GM19467 (cell line): Measurements from ENCODE around the gene SNX9.
"Not testable (repeated sequence)": the region's sequence is repeated elsewhere in the genome, so short reads cannot be mapped to it uniquely, and the experiment has no call there.

ENCODE experiments used
- ATAC-seq: cut with Tn5 transposase; IDR thresholded peaks from one replicate; pipeline ENCODE4 v1.9.1; 2021; ENCODE audit warnings: mild to moderate bottlenecking, moderate library complexity; ENCODE audit not compliant: unreplicated experiment

Gene SNX9

DNA sequence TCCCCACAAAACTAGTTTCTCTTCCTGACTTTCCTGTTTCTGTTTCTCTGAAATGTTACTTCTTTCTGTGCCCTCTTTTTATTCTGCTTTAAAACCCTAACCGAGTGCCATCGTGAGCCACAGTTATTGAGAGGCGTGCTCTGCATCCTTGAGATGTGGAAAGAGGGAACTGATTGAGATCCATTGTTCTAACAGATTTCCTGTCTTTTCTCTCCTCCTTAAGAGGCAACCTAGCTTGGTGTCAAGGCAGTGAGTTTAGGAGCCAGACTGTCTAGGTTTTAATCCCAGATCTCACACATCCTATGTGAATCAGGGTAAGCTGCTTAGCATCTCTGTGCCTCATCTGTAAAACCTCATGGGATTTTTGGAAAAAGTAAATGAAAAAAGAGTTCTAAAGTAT is 57.5 kb downstream of the SNX9 start:
- ATAC-seq, result no peak

DNA sequence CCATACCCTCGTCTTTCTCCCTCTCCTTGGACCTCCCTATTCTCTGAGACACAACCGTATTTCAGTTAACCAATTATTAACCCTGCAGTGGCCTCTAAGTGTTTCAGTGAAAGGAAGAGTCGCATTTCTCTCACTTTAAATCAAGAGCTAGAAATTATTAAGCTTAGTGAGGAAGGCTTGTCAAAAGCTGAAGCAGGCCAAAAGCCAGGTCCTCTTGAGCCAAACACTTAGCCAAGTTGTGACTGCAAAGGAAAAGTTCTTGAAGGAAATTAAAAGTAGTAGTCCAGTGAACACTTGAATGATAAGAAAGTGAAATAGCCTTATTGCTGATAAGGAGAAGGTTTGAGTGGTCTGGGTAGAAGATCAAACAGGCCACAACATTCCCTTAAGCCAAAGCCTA is 58.3 kb downstream of the SNX9 start:
- ATAC-seq, result no peak

DNA sequence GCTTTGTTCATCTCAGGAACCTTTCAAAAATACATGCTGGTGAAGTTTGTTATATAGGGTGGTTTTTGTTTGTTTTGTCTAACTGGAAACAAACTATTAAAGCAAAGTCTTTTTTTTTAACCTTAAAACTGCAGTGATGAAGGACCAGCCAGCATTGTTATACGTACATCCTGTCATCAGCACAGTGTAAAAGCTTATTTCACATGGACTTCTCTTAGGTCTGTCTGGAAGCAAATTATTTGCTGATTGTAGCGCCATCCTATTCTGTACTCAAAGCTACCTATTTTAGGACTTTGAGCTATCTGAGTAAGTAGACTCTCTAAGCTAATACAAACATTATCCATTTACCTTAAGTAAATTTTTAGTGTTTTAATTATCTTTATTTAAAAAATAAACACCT is 61.7 kb downstream of the SNX9 start:
- ATAC-seq, result no peak

DNA sequence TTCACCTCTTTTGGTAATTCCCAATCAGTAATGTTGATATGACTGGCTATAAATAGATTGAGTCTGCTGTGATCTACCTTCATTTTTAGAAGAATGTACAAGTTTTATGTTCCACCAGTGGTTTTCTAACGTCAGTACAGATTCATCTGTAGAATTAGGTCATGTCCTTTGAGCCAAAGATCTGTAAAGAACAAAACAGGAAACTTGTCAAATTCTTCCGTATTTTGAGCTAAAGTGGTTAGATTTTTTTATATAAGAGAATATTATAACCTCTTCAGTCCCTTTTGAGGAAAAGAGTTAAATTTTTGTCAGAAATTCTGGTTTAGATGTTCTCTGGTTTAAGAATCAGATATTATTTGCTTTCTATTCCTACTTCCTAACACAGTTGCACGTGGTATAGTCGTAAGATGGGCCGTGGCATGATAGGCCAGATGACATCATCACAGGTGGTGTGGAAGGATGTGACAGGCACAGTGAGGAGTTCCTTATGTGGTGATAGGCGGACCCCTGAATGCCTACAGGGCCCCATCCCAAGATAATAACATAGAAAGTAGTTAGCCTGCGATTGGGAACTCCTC is 62.3 kb downstream of the SNX9 start:
- ATAC-seq, result no peak

DNA sequence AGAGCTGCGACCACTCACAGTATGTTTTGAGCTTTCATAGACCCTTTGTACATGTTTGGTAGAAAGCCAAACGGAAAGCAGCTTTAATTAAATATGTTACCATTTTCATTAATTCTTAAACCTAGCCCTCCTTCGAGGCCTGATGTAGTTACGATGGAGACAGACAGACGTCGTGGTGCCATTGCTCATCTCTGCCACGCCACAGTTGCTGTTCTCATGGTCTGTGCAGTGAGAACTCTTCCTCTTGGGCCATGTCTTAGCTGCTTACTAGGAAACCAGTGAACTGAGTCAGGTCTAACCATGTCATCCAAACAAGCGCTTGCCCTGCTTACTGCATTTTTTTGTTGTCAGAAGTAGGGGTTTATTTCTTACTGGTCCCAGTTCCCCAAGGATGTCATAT is 62.8 kb downstream of the SNX9 start:
- ATAC-seq, result no peak

DNA sequence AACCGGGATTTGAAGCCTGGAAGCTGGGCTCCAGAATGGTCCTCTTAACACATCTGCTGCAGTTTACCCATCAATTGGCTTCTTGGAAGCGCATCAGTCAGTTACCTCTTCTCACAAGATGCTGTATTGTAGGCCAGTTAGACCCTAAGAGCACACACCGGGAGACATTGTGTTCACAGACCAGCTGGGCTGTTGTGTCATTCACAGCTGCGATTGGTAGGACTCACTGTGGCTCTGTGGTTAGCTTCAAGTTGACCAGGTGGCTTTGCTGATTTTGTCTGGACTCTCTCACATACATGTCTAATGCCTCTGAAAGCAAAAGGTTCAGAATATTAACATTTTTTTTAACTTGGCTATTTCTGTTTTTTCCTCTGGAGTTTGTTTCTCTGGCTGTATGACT is 64.8 kb downstream of the SNX9 start:
- ATAC-seq, result no peak

DNA sequence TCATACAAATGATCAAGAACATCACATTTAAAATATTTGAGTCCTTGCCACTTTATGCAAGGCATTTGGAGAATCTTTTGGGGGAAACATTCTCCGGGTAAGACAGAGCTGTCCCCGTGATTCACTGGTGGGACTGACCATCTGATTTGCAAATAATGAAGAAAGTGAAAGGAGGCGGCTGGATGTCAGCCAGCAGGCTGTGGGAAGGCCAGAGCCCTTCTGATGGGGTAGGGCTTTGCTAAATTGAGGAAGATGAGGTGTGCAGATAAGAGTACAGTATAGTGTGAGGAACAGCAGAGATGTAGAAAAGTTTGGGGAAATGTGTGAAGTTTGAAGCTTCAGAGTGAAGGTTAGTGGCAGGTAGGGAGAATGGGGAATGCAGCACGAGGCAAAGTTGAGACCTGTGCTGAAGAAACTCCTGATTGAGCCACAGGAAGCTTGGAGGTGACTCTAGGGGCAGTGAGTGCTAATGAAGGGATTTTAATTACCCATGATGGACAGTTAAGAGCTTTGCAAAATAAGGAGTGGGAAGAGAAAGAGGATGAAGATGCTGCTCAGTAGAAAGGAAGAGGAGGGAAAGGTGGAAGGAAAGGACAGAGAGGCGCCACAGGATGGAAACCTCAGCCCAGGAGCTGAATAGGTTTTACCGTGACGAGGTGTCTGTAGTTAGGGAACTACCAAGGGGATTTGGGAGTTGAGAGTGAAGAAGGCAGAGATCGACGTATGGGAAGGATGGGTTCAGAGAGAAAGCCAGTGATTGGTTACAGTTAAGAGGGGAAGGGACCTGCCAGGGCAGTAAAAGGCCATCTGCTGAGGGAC is 68.7 kb downstream of the SNX9 start:
- no peak for ATAC-seq

DNA sequence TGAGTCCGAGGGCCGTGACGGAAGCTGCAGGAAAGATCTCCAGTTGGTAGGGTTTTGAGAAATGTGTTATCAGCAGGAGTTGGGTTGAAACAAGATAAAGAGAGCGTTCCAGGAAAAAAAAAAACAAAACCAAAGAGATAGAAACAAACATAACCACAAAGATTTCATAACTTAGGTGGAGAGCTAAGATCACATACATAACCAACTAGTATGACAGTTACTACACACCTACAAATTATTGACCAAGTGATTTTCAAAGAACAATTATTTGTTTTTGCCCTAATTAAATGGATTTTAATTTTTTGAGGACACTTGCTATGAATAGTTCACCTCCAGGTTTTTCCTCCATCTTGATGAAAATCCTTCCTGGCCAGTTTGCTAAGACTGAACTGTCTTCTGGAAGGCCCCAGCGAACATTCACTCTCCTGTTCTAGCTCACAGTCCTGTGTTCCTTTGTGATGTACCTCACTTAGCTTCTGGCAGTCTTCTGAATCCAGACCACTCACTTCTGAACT is 69.4 kb downstream of the SNX9 start:
- ATAC-seq, result no peak

DNA sequence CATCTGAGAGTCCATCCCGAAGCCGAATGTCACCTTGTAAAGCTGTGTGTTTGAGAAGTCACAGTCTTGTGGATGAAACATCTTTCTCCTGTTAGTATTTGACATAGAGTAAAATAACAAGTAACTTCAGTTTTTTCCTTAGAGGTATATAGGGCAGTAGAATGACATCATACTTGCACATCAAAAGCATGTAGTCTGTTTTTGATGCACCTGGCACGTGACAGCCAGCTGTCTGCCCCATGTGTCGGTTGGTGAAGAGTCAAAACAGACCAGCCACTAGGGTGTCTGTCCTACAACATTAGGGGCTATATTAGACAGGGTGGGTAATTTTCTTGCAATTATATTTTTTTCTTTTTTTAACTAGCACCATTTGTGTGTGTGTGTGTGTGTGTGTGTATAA is 70.2 kb downstream of the SNX9 start:
- no peak for ATAC-seq

DNA sequence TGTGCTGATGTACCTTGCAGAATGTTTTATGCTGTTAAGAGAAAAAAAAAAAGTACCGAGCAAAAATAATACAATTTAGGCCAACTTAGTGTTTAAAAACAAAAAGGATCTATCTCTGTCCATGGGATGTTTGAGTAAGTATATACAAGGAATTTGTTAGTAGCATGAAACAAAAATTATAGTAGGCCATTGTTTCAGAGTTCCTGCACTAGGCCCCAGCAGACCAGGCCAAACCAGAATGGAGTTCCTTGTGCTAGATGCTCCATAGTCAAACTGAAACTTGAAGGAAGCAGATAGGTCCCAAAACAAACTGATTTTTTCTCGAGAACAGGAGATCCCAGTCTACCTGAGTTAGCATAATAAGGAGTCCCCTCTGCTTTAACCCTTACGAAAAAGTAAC is 72.5 kb downstream of the SNX9 start:
- no peak for ATAC-seq

DNA sequence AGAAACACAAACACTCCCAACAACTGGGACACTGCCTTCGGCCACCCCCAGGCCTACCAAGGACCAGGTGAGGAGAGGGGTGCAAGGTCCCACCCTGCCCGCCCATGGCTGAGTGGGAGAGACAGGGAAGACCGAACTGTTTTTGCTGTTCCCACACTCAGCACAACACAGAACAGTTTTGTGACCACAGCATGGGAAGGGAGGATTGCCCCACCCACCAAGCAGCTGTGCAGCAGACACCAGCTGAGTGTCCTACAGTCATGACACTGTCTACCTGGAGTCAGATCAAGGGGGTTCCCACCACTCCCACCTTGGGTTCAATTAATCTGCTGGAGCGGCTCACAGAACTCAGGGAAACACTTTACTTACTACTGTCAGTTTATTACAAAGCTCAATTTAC is 73.9 kb downstream of the SNX9 start:
- no peak for ATAC-seq

DNA sequence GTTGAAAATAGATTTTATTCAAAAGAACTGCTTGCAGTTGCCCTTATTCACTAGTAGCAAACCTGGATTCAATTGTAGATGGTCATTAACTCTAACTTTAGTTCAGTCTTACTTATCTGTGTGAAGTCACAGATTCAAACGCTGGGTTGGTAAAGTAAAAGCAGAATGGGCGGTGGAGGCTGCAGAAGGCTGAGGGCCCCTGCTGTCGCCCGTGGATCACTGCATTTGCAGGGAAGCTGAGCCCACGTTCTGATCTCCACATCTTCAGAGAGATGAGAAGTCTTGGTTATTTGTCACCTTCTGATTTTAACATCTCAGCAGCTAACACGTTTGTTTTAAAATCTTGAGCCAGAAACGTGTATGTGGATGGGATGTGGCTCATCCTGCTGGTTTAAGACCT is 75.1 kb downstream of the SNX9 start:
- no peak for ATAC-seq

DNA sequence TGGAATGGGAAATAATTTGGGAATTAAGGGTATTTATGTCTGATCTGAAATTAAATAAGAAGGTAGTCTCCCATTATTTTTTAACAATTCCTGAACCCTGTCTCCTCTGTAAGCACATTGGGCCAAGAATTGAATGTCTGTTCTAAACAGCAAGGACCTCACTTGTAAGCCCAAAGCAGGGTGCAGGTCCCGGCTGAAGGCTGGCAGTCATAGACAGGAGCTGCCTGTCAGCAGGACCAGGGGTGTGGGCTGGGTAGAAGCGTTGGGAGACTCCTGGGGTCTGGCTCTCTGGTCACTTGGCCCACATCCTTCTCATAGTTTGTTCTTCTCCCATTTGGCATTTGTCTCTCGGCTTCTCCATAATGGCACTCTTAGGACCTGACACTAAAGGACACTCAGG is 75.6 kb downstream of the SNX9 start:
- no peak for ATAC-seq

DNA sequence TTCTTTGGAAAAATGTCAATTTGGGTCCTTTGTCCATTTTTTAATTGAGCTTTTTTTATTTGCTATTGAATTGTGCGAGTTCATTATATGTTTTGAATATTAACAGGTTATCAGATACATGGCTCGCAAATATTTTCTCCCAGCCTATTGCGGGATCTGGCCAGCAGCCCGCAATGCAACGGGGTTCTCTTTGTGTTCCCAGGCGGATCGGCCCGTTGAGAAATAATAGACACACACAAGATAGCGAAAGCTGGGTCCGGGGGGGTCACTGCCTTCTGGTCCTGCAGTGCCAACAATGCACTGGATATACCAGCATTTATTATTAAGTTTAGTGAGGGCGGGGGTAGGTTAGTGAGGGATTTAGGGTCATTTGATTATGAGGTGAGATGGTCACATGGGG is 77.2 kb downstream of the SNX9 start:
- ATAC-seq, result not testable (repeated sequence)

DNA sequence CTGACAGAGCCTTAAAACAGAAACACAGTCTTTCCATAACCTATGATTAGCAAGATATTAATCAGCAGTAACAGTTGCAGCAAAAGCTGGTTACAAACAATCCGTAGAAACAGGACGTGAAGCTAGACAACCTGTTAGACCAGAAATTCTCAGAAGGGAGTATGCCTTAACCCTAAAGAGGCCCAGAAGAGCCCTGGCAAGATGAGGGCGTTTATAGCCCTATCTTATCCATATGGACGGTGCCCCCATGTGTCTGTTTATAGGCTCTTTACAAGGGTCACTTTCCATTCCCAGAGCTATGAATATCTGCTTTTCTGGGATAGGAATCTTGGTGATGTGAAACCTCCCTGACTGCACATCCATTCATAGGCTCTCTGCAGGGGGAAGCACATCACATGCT is 77.7 kb downstream of the SNX9 start:
- ATAC-seq, result not testable (repeated sequence)

DNA sequence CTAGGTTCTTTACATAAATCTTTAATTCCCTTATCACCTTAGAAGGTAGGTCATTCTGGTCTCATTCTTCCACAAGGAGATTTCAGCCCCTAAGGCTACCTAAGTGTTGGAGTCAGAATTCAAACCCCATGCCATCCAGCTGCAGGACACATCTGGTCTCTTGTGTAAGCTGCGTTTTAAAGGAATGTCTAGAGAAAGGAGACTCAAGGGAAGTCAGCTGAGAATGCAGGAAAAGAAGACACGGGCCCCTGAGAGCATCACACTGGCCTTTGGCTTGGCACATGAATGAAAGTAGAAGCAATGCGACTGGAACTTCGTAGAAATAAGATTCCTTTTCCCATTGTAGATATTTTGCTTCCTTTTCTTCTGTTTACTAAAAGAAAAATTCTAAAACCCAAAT is 82.0 kb downstream of the SNX9 start:
- ATAC-seq, result no peak

DNA sequence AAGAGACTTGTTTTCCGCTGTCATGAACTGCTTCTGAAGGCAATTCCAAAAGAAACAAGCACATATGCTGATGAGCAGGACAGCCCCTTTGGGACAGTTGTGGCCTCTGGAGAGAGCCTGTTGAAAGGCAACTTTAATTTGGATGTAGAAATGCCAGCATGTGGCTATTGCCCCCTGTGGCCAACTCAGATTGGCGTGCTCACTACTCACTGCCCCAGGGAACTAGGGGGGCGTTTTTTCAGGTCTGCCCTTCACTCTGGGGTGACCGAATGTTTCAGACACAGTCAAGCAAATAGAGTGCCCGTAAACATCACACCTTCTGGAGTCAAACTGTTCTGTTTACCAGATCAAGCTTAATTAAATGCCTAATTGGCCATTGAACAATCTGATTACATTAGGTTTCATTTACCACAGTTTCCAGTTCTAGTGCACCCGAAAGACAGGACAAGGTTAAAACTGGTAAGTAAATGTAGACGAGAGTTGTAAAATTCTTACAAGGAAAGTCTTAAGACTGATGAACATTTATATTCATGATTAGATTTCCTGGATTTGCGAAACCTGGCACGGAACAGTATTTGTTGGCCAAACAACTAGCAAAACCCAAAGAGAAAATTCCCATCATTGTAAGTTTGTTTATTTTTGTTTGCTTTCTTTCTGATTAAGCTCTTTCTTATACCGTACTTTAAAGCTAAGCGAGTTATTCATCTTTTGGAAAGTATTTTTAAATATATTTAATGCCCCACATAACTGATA is 82.7 kb downstream of the SNX9 start:
- no peak for ATAC-seq

DNA sequence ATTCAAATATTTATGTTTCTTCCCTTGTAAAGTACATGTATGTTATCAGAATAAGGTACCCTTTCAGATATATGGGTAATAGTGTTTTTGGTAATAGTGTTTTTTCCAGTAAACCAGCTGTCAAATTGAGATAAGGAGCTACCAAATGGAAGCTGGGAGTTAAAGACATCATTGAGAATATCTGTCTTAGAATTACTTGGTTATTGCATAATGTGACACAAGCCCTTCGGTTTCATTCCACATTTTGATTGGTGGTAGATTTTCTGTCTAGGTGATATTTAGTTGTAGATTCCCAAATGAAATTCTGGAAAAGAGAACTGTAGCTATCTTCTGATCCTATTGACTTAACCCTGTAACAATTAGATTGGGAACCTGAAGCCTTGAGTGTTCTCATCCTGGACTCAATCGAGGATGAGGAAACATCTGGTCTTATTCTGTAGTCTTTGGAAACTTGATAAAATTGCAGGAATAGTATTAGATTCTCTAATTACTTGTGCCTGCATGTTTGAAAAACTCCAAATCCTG is 83.6 kb downstream of the SNX9 start:
- ATAC-seq, result no peak

DNA sequence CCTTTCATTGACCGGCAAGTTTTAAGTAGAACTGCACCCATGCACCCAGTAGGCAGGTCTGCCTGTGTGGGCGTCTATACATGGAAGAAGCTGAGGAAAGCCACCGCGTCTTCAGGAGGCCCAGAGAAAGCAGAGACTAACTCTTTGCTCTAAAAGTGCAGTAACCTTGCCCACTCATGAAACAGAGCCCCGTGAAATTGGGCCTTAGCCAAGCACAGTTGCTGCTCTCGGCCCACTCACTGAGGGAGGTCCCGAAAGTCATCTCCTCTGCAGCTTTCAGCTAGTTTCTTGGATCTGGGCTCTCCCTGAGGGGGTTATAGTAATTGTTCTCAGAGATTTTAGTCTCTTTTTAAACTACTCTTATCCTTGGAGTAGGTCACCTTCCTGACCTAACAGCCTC is 84.6 kb downstream of the SNX9 start:
- no peak for ATAC-seq

DNA sequence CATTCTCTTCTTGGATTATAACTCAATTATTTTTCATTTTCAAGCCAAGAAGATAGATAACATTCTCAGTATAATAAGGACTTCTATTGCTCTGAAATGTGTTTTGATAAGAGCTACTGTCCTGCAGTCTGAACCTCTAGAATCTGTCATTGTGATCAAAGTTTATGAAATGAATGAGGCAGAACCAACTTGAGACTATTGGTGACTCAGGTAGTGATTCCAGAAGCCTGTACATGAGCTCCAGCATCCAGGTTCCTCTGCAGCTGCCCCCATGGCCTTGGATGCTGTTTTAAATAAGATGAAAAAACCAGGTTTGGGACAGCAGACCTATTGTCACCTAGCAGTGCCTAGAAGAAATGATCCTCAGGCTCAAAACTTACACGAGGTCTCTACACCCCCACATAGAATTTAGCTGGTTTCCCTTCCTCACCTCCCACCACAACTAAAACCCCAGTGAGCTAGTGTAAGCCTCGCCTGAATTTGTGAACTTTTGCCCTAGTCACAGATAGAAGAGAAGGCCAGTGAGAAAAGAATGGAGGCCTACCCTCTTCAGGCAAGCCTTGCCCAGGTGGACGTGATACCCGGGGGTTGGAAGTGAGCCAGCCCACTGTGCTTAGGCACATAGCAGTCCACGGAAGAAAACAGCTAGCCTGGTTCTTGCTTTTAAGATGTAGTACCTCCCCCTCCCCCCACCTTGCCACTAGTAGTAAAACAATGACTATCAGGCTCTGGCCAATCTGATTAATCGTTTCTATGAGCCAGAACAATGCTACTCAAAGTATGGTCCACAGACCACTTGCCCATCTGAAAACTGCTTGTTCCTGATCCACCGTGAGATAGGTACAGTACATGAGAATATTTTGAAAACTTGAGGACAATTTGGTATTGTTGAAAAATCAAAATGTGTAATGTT is 85.6 kb downstream of the SNX9 start:
- no peak for ATAC-seq

DNA sequence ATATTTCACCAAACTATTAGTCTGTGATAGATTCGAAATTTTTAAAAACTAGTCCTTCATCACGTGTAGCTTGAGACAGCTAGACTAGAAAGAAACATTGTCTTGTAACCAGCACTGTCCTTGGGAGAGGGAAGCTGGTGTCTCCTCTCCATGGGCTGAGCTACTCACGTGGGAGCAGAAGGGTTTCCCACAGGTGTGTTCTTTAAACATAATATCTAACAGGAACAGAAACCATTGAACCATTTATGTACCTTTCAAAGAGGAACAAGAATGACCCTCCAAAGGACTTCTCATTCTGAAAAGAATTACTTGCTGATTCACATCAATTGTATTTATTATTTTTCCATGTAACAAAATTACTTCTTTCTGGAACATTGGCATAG is 86.2 kb downstream of the SNX9 start:
- no peak for ATAC-seq
